ENCODE data around the gene TGFBR3.

The TGFBR3 gene

DNA sequence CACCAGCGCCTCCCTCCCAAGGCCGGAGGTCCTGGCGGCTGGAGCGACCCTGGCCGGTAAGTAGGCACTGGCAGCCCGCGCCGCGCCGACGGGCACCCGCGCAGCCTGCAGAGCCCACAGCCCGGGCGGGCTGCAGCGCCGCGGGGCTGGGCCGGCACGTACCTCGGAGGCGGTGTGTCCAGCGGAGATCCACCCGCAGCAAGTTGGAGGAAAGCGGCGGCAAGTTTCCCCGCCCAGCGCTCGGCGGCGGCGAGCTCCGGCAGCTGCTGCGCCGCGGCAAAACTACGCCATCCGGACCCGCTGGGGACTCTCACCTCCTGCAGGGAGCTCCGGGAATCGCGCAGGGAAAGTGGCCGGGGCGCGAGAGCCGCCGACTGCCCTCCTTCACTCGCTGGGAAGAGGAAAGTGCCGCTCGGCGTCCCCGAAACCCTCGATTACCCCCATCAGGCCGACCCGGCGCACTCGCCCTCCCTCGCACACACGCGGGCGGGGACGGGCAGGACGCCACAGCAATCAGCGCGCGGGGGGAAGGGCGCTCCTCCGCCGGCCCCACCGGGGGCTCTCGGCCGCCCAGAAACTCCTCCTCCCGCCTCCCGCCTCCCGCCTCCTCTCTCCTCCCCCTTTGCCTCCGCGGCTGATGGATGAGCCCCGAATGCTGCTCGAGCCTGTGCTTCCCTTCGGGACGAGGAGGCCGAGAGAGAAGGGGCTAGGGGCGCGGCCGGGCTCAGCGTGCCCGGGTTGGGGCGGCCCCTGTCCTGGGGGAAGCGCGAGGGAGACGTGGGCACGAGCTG is at the start of gene TGFBR3:
TSS of gene TGFBR3 (minus strand) at position 436 of the 791 bp plus-strand sequence. CDS start 24,620 bp downstream, outside the sequence.
- Mint-ChIP-seq H3K9me3 (no peaks in the 10 kb centered on the region), H3K27ac (peak within 1 kb of the TSS; percentile 76), H3K4me3 (peak within 1 kb of the TSS; percentile 97), H3K27me3 (ENCODE audit: low read depth) (peaks cover 39% of the 10 kb centered on the region), H3K36me3 (ENCODE audit: low read depth) (peaks cover 18% of the 10 kb centered on the region), H3K4me1 (ENCODE audit: low read depth) (peaks cover 24% of the 10 kb centered on the region)

GRCh38 chr1:91929250-91929649 is 43.3 kb upstream of the TGFBR3 start:
- Mint-ChIP-seq H3K36me3 (ENCODE audit: low read depth) (no peaks in the 10 kb centered on the region), H3K27ac (no peak overlapping the region), H3K9me3 (no peaks in the 10 kb centered on the region), H3K27me3 (ENCODE audit: low read depth) (peaks cover 10% of the 10 kb centered on the region), H3K4me1 (ENCODE audit: low read depth) (peaks cover 7% of the 10 kb centered on the region), H3K4me3 (no peak overlapping the region)

DNA sequence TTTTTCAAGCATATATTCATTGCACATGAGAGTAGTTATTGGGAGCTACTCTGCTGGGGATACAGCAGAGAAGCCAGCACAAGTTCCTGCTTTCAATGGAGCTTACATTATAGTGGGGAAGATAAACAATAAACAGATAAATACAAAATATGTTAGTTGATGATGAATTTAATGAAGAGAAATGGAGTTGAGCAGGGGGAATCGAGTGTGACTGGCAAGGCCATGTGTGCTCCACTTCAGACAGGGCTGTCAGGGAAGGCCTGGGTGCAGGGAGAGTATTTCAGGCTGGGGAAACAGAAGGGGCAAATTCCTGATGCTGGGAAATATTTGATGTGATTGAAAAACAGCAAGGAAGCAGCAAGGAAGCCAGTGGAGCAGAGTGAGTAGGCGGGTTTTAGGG is 42.1 kb upstream of the TGFBR3 start:
- Mint-ChIP-seq H3K27me3 (ENCODE audit: low read depth) (peaks cover 12% of the 10 kb centered on the region), H3K27ac (no peak overlapping the region), H3K4me1 (ENCODE audit: low read depth) (peaks cover 13% of the 10 kb centered on the region), H3K4me3 (no peak overlapping the region), H3K9me3 (no peaks in the 10 kb centered on the region), H3K36me3 (ENCODE audit: low read depth) (no peaks in the 10 kb centered on the region)

GRCh38 chr1:91925644-91926435 is 39.9 kb upstream of the TGFBR3 start:
- H3K9me3 Mint-ChIP-seq = no peaks in the 10 kb centered on the region
- H3K4me1 Mint-ChIP-seq (ENCODE audit: low read depth) = peaks cover 13% of the 10 kb centered on the region
- no peaks in the 10 kb centered on the region for H3K36me3 Mint-ChIP-seq (ENCODE audit: low read depth)
- no peak overlapping the region for H3K4me3 Mint-ChIP-seq
- H3K27me3 Mint-ChIP-seq (ENCODE audit: low read depth) = peaks cover 13% of the 10 kb centered on the region
- no peak overlapping the region for H3K27ac Mint-ChIP-seq

DNA sequence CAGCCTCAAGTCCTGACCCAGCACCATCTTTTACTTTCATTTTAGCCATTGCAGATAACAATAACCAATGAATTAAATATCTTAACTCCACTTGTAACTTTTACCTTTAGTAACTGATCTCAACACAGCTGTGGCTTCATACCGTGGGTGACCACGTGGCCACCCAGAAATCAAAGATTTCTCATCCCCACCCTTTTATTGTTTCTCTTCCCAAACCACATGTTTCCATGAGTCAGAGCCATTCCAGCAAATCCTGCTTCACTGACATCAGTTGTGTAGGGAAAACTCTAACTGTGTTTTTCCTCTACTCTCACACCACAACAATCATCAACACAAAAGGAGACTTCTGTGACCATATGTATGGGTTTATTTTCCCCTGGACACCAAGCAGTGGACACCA is 38.2 kb upstream of the TGFBR3 start:
- Mint-ChIP-seq H3K9me3 (no peaks in the 10 kb centered on the region), H3K36me3 (ENCODE audit: low read depth) (no peaks in the 10 kb centered on the region), H3K4me1 (ENCODE audit: low read depth) (peaks cover 11% of the 10 kb centered on the region), H3K27ac (no peak overlapping the region), H3K4me3 (no peak overlapping the region), H3K27me3 (ENCODE audit: low read depth) (peaks cover 7% of the 10 kb centered on the region)

DNA sequence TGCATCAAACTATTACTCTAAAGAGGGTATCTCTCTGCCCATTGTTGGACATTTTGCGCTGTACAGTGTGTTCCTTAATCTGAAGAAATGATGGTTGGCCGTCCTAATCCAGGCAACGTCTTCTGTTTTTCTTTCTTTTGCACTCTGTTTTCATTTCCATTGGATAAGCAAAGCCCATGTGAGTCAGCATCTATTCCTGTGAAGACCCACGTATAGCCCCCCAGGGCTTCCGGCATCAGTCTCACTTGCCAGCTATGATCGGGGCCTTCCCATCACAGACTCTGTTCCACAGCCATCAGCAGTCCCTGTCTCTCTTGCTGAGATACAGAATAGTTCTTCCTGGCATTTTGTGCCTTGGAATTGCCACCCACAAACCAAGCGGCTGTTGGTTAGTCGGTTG is 34.0 kb upstream of the TGFBR3 start:
- H3K4me1 Mint-ChIP-seq (ENCODE audit: low read depth) = peaks cover 8% of the 10 kb centered on the region

DNA sequence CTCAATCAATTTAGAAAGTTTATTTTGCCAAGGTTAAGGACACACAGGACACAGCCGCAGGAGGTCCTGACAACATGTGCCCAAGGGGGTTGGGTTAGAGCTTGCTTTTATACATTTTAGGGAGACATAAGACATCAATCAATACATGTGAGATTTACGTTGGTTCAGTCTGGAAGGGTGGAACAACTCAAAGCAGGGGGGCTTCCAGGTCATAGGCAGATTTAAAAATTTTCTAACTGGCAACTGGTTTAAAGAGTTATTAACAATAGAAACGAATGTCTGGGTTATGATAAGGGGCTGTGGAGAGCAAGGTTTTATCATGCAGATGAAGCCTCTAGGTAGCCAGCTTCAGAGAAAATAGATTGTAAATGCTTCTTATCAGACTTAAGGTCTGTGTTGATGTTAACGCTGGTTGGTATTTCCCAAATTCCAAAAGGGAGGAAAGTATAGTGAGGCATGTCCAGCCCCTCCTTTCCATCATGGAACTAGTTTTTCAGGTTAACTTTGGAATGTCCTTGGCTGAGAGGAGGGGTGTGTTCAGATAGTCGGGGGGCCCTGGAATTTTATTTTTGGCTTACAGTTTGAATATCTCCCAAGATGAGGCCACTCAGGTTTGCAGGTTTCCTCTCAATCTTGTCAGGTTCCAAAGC is 31.0 kb upstream of the TGFBR3 start:
- Mint-ChIP-seq H3K4me3 (no peak overlapping the region), H3K36me3 (ENCODE audit: low read depth) (no peaks in the 10 kb centered on the region), H3K27me3 (ENCODE audit: low read depth) (peaks cover 8% of the 10 kb centered on the region), H3K27ac (no peak overlapping the region), H3K9me3 (no peaks in the 10 kb centered on the region), H3K4me1 (ENCODE audit: low read depth) (no peaks in the 10 kb centered on the region)

More for the DNA sequence above, 34.0 kb upstream of the TGFBR3 start:
- H3K36me3 Mint-ChIP-seq (ENCODE audit: low read depth) = no peaks in the 10 kb centered on the region
- H3K9me3 Mint-ChIP-seq = no peaks in the 10 kb centered on the region
- no peak overlapping the region for H3K27ac Mint-ChIP-seq
- H3K4me3 Mint-ChIP-seq = no peak overlapping the region
- H3K27me3 Mint-ChIP-seq (ENCODE audit: low read depth) = peaks cover 3% of the 10 kb centered on the region

GRCh38 chr1:91916046-91916445 is 30.1 kb upstream of the TGFBR3 start:
- H3K27me3 Mint-ChIP-seq (ENCODE audit: low read depth) = peaks cover 8% of the 10 kb centered on the region
- H3K27ac Mint-ChIP-seq = no peak overlapping the region
- no peaks in the 10 kb centered on the region for H3K36me3 Mint-ChIP-seq (ENCODE audit: low read depth)
- no peak overlapping the region for H3K4me3 Mint-ChIP-seq
- H3K9me3 Mint-ChIP-seq = no peaks in the 10 kb centered on the region
- no peaks in the 10 kb centered on the region for H3K4me1 Mint-ChIP-seq (ENCODE audit: low read depth)

DNA sequence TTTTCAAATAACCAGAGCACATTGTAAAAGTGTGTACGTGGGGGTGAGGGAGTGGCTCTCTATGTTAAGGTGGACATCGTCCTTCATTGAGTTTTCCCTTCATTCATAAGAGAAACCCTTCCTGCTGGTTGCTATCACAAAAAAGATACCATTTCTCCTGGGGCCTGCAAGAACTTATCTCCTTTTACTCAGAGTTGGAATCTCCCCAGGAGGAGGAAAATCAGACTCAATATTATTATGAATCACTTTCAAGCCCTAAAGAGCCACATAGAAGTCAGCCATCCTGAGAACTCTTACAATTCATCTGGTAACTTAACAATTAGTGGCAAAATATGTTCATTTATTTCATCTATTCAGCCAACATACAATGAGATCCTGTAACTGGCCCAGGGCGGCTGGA is 27.1 kb upstream of the TGFBR3 start:
- Mint-ChIP-seq H3K9me3 (no peaks in the 10 kb centered on the region), H3K27ac (no peak overlapping the region), H3K27me3 (ENCODE audit: low read depth) (peaks cover 13% of the 10 kb centered on the region), H3K4me3 (no peak overlapping the region), H3K36me3 (ENCODE audit: low read depth) (no peaks in the 10 kb centered on the region), H3K4me1 (ENCODE audit: low read depth) (no peaks in the 10 kb centered on the region)

DNA sequence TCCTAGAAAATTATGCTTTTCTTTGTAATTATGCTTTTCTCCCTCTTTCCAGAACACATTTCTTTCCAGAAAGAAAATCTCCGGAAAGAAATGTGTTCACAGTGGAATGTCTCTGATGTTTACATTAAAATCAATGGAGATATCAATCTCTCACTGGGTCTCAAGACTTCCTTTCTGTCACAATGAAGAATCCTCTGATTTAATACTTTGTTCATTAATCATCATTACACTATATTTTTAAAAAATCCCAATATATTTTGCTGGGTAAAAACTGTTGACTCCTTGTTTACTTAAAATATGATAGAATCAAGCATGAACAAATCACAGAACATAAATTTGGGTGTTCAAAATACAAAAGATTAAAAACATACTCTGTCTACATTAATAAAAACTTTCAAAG is 26.3 kb upstream of the TGFBR3 start:
- peaks cover 13% of the 10 kb centered on the region for H3K27me3 Mint-ChIP-seq (ENCODE audit: low read depth)
- no peaks in the 10 kb centered on the region for H3K9me3 Mint-ChIP-seq
- no peak overlapping the region for H3K27ac Mint-ChIP-seq
- H3K4me3 Mint-ChIP-seq = no peak overlapping the region
- no peaks in the 10 kb centered on the region for H3K4me1 Mint-ChIP-seq (ENCODE audit: low read depth)
- no peaks in the 10 kb centered on the region for H3K36me3 Mint-ChIP-seq (ENCODE audit: low read depth)

DNA sequence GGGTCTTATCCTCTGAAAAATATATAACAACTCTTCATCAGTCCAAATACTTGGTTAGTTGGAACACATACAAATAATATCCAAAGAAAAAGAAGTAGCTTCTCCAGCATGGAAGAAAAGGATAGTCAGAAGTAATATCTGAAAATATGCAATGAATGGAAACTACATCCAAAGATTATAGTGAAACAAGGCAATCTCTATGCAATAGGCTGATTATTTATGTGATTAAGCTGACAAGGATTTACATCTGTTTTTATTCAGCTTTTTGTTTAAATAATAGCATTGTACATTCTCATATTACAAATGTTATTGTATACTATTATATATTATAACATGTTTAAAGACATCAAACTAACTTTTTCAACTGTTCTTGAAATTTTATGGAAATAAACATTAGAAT is 15.3 kb upstream of the TGFBR3 start:
- peaks cover 2% of the 10 kb centered on the region for H3K4me1 Mint-ChIP-seq (ENCODE audit: low read depth)
- H3K4me3 Mint-ChIP-seq = no peak overlapping the region
- H3K27ac Mint-ChIP-seq = no peak overlapping the region
- no peaks in the 10 kb centered on the region for H3K9me3 Mint-ChIP-seq
- peaks cover 39% of the 10 kb centered on the region for H3K27me3 Mint-ChIP-seq (ENCODE audit: low read depth)
- no peaks in the 10 kb centered on the region for H3K36me3 Mint-ChIP-seq (ENCODE audit: low read depth)

DNA sequence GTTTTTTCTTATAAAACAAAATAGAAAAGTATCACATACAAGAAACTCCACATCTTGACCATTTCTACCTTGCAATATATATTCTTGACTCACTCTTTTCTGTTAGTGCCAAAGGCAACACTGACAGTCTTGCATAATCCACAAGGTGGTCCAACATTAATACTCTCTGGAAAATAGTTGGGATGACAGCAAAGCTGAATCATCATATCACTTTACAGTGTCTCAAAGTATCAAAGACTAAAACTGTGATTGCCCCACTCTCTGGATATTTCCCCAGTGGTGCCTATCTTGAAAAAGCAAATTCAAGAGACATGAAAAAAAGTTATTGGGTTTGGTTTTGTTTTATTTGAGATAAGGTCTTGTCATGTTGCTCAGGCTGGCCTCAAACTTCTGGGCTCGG is 14.6 kb upstream of the TGFBR3 start:
- H3K4me1 Mint-ChIP-seq (ENCODE audit: low read depth) = peaks cover 8% of the 10 kb centered on the region

DNA sequence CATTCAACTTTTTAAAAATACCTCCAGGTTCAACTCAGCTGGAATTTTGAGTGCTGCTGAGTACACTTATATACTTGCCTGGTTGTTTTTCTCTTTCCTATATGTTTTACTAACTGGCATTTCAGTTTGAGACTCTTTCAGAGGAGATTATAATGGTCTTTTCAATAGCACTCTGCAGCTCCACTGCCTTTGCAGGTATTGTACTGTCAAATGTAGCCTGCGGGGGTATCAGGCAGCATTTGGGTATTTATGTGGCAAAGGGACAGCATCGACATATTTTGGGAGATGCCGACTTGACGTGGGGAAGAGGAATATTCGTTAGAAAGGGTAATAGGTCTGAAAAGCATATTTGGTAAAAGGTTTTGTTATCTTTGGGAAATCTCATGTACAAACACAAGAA is 11.1 kb upstream of the TGFBR3 start:
- no peak overlapping the region for H3K27ac Mint-ChIP-seq
- H3K4me1 Mint-ChIP-seq (ENCODE audit: low read depth) = peaks cover 13% of the 10 kb centered on the region
- no peaks in the 10 kb centered on the region for H3K9me3 Mint-ChIP-seq
- H3K27me3 Mint-ChIP-seq (ENCODE audit: low read depth) = peaks cover 44% of the 10 kb centered on the region
- no peak overlapping the region for H3K4me3 Mint-ChIP-seq
- no peaks in the 10 kb centered on the region for H3K36me3 Mint-ChIP-seq (ENCODE audit: low read depth)

More for the DNA sequence above, 14.6 kb upstream of the TGFBR3 start:
- Mint-ChIP-seq H3K27ac (no peak overlapping the region), H3K4me3 (no peak overlapping the region), H3K27me3 (ENCODE audit: low read depth) (peaks cover 44% of the 10 kb centered on the region), H3K9me3 (no peaks in the 10 kb centered on the region), H3K36me3 (ENCODE audit: low read depth) (no peaks in the 10 kb centered on the region)

- peaks cover 20% of the 10 kb centered on the region for H3K4me1 Mint-ChIP-seq (ENCODE audit: low read depth)
- H3K27me3 Mint-ChIP-seq (ENCODE audit: low read depth) = peaks cover 40% of the 10 kb centered on the region
- H3K9me3 Mint-ChIP-seq = no peaks in the 10 kb centered on the region
- peak overlapping the region; percentile 0 for H3K27ac Mint-ChIP-seq
- H3K4me3 Mint-ChIP-seq = no peak overlapping the region
- H3K36me3 Mint-ChIP-seq (ENCODE audit: low read depth) = no peaks in the 10 kb centered on the region
These were observed 10.0 kb upstream of the TGFBR3 start for GRCh38 chr1:91895832-91896556.

Data from T-helper 1 cell treated with Interleukin-12 subunit alpha and Interleukin-12 subunit beta and Interleukin-4 antibody, amounts not matched to agents 30 μg/mL and 1 μg/mL, for 36 hours (primary cell).